Right ventricle myocardium inferior (tissue), 1 donor: ENCODE data around the gene AIMP2. TPM values are rescaled to one million over a fixed set of nuclear protein-coding genes. Genes with fewer than 3 reads are reported as not detected.
"Not testable (repeated sequence)": the region's sequence is repeated elsewhere in the genome, so short reads cannot be mapped to it uniquely, and the experiment has no call there.

Experiments
- ATAC-seq: fragments of 200-7000 bp; cut with Tn5 transposase; one replicate; pipeline ENCODE4 v1.9.1; 2020; ENCODE audit warnings: mild to moderate bottlenecking, moderate library complexity
- DNase-seq: peaks from one replicate; pipeline ENCODE4 v3.0.0; 2021; ENCODE audit errors: missing footprints
- intact Hi-C: fragments of 100-400 bp; cut with DNase I; formaldehyde crosslinking; loops from one replicate; pipeline ENCODE4 v1.11.0; 2022
- long read RNA-seq: library from polyadenylated mRNA; unstranded; transcript quantifications from one replicate; pipeline ENCODE4 v2.0.0, GENCODE V29; 2021
- total RNA-seq: library from RNA; stranded (reverse); fragmentation: NEBNext Ultra II Directional; extraction: Animal tissue kit (Norgen Biotek cat#: 25700); gene quantifications from one replicate; pipeline ENCODE4 v1.2.1, GENCODE V29; 2021
- donor health status: DM: no; HTN: yes; CAD: no; lungs with severe emphysema.

AIMP2 gene
- 56.7 TPM for total RNA-seq
- long read RNA-seq, transcript AIMP2-201 (4 exons, 1,225 nt), result major isoform, 33 of 35 reads
- long read RNA-seq, partial matches to known transcripts, result 1 of 35 reads
- long read RNA-seq, other reads (novel, unspliced or antisense), result 1 of 35 reads

GRCh38 chr7:6008668-6009611 is at the start of gene AIMP2, which contains the start of gene PMS2:
AIMP2 (plus strand) TSS chr7:6009272; CDS start chr7:6009364, 92 bp downstream.
PMS2 (minus strand) TSS chr7:6009049; CDS start chr7:6009019, 30 bp downstream.
- DNase-seq, result peak; percentile 98
- ATAC-seq, result peak; percentile 98
- intact Hi-C loops, result no loop called here

GRCh38 chr7:5963205-5963604 is 45.9 kb upstream of the AIMP2 start:
- ATAC-seq, intact Hi-C loops, DNase-seq: not testable (repeated sequence)

- intact Hi-C loops, DNase-seq, ATAC-seq: not testable (repeated sequence)
These were observed 45.3 kb upstream of the AIMP2 start for GRCh38 chr7:5963810-5964209.

- DNase-seq, intact Hi-C loops: not testable (repeated sequence)
- peak; percentile 56 for ATAC-seq
These were observed 38.6 kb upstream of the AIMP2 start, which contains the start of gene RSPH10B for GRCh38 chr7:5970347-5970911. RSPH10B (minus strand) TSS chr7:5970689; CDS start chr7:5967116, 3,573 bp downstream.

GRCh38 chr7:5973580-5973979 is 35.5 kb upstream of the AIMP2 start:
- DNase-seq, ATAC-seq, intact Hi-C loops: not testable (repeated sequence)

- ATAC-seq, intact Hi-C loops, DNase-seq: not testable (repeated sequence)
These were observed 29.3 kb upstream of the AIMP2 start for GRCh38 chr7:5979680-5980314.

- DNase-seq, ATAC-seq, intact Hi-C loops: not testable (repeated sequence)
These were observed 22.0 kb upstream of the AIMP2 start for GRCh38 chr7:5987061-5987460.

- no peak for DNase-seq
- intact Hi-C loops, result loop anchor here (1.0 to 10.0 kb wide), 2 partner anchors 326 to 437 kb away; no protein-coding TSS in a partner anchor
- ATAC-seq, result peak; percentile 50
These were observed 11.8 kb upstream of the AIMP2 start for GRCh38 chr7:5997210-5997808.

GRCh38 chr7:6007386-6007785 is 1.7 kb upstream of the AIMP2 start:
- no peak for DNase-seq
- ATAC-seq, result no peak
- intact Hi-C loops, result no loop called here

GRCh38 chr7:6007835-6008590 is 1.1 kb upstream of the AIMP2 start:
- intact Hi-C loops, DNase-seq, ATAC-seq: not testable (repeated sequence)

GRCh38 chr7:6010370-6010769 is 1.3 kb downstream of the AIMP2 start:
- intact Hi-C loops, DNase-seq, ATAC-seq: not testable (repeated sequence)

- intact Hi-C loops, result no loop called here
- no peak for DNase-seq
These were observed 2.5 kb downstream of the AIMP2 start for GRCh38 chr7:6011541-6011940.

GRCh38 chr7:6012355-6013104 is 3.5 kb downstream of the AIMP2 start:
- intact Hi-C loops, result no loop called here
- no peak for ATAC-seq
- peak; percentile 22 for DNase-seq

More at GRCh38 chr7:6011541-6011940, 2.5 kb downstream of the AIMP2 start:
- no peak for ATAC-seq

GRCh38 chr7:6015917-6016652 is 7.0 kb downstream of the AIMP2 start:
- DNase-seq (peak; percentile 83), ATAC-seq (peak; percentile 86)
- intact Hi-C loops, result no loop called here

GRCh38 chr7:6016653-6016966 is 7.5 kb downstream of the AIMP2 start:
- ATAC-seq, result no peak
- no peak for DNase-seq
- intact Hi-C loops, result no loop called here
